Kidney epithelial cell (primary cell): ENCODE data around the gene SLC47A2. TPM values are rescaled to one million over a fixed set of nuclear protein-coding genes. Genes with fewer than 3 reads are reported as not detected.

Experiments used
- DNase-seq: peaks from one replicate; pipeline ENCODE4 v3.0.0-alpha.2; 2010; ENCODE audit warnings: low read depth
- H3K27me3 ChIP-seq: 2 replicates; pipeline ENCODE4 v1.6.0; 2011; ENCODE audit warnings: low read length; ENCODE audit not compliant: control insufficient read depth, insufficient read depth
- H3K36me3 ChIP-seq: 2 replicates; pipeline ENCODE4 v1.5.1; 2011; ENCODE audit warnings: low read length; ENCODE audit not compliant: control insufficient read depth, insufficient read depth
- H3K4me3 ChIP-seq: 2 replicates; pipeline ENCODE4 v1.5.1; 2011; ENCODE audit warnings: low read depth, mild to moderate bottlenecking, control low read depth, low read length
- total RNA-seq: library from RNA; depleted of rRNA; stranded (reverse); fragments of >200 nt; gene quantifications from 2 replicates; pipeline ENCODE4 v1.2.3, GENCODE V29; 2015
- TF ChIP-seq, protein P1 (sequence below): IDR thresholded peaks from 2 replicates; pipeline ENCODE4 v1.5.1; 2011; ENCODE audit warnings: mild to moderate bottlenecking, moderate library complexity, low read length, control low read depth, inconsistent platforms; ENCODE audit not compliant: insufficient read depth, poor library complexity, severe bottlenecking

SLC47A2 gene
- total RNA-seq, 1 donor from 2014 or later, result not detected

DNA sequence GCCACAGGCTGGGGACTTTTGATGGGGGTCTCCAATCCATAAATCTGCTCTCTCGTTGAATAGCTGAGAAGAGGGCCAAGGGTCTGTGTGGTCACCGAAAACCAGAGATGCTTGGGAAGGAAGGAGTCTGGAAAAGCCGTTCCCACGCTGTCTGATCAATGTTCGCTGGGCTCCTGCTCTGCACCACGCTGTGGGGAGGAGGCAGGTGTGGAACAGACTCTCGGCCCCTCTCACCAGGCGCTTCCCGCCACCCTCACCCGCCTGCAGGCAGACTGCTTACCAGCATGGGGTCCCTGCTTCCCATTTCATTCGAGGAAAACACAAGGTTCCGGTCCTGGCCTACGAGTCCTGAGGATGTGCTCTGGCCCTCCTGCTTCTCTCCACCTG is 32.4 kb upstream of the SLC47A2 start:
- DNase-seq, result no peak
- Histone ChIP-seq H3K4me3 (no peak overlapping the region), H3K27me3 (peaks cover 13% of the 10 kb centered on the region), H3K36me3 (no peaks in the 10 kb centered on the region)
- TF ChIP-seq, protein P1, sequence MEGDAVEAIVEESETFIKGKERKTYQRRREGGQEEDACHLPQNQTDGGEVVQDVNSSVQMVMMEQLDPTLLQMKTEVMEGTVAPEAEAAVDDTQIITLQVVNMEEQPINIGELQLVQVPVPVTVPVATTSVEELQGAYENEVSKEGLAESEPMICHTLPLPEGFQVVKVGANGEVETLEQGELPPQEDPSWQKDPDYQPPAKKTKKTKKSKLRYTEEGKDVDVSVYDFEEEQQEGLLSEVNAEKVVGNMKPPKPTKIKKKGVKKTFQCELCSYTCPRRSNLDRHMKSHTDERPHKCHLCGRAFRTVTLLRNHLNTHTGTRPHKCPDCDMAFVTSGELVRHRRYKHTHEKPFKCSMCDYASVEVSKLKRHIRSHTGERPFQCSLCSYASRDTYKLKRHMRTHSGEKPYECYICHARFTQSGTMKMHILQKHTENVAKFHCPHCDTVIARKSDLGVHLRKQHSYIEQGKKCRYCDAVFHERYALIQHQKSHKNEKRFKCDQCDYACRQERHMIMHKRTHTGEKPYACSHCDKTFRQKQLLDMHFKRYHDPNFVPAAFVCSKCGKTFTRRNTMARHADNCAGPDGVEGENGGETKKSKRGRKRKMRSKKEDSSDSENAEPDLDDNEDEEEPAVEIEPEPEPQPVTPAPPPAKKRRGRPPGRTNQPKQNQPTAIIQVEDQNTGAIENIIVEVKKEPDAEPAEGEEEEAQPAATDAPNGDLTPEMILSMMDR, result no peak

DNA sequence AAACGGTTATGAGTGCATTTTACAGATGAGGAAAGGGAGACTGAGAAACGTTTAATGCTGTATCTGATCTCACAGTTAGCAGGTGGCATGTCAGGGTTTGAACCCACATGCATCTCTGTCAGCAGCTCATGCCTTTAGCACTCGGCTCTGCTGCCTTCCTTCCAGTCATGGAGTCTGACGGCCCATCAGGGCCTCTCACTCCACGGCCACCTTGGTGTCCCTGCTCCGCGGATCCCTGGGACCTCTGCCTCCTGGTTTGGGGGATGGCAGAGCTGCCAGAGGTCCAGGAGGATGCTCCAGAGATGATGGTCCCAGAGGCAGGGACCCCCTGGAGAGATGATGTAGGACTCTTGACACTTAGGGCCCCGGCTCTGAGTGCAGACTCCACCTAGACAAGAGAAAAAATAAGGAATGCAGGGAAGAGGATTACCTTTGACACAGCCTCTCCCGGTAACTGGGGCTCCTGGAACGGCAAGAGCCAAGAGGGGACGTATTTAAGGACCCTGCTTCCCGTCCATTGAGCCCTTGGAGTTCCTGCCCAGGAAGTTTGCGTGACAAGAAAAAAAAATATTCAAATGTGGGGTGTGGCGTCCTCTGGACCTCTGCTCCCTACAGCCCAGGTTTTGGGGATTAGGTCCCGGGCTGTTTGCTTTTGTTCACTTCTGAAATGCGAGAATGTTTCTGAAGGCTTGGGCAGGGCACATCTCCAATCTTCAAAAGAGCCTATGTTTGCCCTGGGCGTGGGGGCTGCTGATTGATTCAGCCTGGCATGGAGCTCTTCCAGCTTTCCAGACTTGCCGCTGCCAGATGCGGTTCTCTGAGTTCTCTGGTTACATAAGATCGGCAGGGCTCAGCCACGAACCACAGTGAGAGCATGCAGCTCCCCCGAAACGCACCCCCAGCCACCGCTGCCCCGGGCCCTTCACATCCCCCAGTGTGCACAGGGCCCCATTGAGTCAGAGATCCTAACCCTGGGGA is 31.7 kb upstream of the SLC47A2 start, which contains the start of gene ALDH3A1:
TSS of gene ALDH3A1 (minus strand) at position 470 of the 978 bp plus-strand sequence. CDS start 3,169 bp downstream, outside the sequence.
- H3K36me3 ChIP-seq, result no peaks in the 10 kb centered on the region
- TF ChIP-seq, protein P1, result no peak
- peaks cover 13% of the 10 kb centered on the region for H3K27me3 ChIP-seq
- no peak within 1 kb of the TSS for H3K4me3 ChIP-seq
- DNase-seq, result no peak

DNA sequence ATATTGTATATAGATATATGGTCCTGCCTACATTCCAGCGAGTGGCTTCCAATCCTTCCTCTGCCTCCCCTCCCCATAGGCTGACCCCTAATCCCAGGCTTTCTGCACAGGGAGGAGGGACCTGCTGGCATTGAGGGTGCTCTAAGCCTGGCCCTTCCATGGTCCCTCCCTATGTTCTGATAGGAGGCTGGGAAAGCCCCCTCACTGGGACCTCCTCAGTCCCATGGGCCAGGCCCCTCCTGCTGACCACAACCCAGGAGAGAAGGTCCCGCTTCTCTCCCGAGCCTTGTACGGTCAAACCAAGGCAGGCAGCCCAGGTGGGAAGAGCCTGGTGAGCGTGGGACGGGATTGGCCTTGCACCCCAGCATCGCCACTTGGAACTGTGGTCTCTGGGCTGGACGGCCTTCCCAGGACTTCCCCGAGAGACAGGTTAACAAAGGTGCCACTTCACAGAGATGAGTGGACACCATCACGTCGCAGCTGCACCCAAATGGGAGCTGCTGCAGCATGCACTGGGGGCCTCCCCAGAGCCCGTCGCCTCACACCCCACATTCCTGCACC is 30.9 kb upstream of the SLC47A2 start:
- TF ChIP-seq, protein P1, result no peak
- no peak for DNase-seq
- H3K4me3 ChIP-seq, result no peak overlapping the region
- peaks cover 16% of the 10 kb centered on the region for H3K27me3 ChIP-seq
- H3K36me3 ChIP-seq, result no peaks in the 10 kb centered on the region

DNA sequence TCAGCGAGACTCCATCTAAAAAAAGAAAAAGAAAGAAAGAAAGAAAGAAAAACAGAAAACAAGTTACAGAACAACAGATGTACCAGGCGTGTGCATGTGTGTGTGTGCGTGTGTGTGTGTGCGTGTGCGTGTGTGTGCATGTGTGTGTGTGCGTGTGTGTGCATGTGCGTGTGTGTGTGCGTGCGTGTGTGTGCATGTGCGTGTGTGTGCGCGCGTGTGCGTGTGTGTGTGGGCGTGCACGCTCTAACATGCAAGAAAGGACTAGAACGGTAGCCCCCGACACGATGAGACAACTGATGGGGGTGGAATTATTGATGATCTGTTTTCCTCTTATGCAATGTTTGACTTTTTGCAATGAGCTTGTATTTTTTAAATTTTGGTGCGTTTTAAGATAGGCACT is 30.1 kb upstream of the SLC47A2 start:
- H3K4me3 ChIP-seq, result no peak overlapping the region
- no peak for DNase-seq
- H3K27me3 ChIP-seq, result peaks cover 17% of the 10 kb centered on the region
- TF ChIP-seq, protein P1, result no peak
- H3K36me3 ChIP-seq, result no peaks in the 10 kb centered on the region

DNA sequence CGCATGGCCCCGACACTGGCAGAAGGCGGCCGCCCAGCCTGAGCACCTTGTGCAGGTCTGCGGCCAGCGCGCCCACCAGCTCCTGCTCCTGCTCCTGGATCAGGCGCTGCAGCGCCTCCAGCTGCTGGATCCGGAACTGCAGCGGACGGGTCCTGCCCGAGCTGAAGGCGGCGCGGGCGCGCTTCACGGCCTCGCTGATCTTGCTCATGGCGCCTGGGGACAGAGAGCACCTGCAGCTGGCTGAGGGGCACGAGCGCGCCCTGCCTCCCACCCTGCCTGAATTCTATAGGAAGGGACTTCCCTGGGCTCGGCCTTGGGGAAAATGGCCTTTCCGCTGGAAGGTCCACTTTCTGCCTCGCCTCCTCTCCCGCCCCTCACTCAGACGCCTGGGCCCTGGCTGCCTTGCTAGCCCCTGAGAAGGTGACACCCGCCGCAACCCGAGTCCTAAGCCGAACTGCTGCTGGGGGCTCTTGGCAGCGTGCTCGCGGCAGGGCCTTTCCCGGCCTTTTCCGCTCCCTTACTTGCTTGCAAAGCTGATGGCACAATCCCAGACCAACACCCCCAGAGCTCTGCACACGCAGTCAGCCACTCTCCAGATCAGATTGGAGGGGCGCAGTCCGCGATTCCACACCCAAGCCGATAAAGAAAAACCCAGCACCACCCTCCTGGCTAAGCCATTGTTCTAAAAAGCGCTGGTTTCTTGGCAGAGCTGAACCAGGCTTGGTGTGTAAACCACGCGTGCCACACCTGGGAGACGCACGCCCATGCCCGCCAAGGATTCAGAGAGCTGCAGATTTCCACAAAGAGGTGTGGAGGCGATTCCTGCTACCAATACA is 28.8 kb upstream of the SLC47A2 start:
- no peaks in the 10 kb centered on the region for H3K36me3 ChIP-seq
- peak; percentile 54 for DNase-seq
- H3K4me3 ChIP-seq, result peak overlapping the region; percentile 32
- TF ChIP-seq, protein P1, result peak; percentile 98
- H3K27me3 ChIP-seq, result peaks cover 17% of the 10 kb centered on the region
